Activated CD4-positive, alpha-beta T cell treated with anti-CD3 and anti-CD28 coated beads for 24 hours (primary cell): ENCODE results near the gene LEPR.
A peak's percentile ranks its signal among the peaks of the same experiment; 100 is the strongest.

Experiments used
- DNase-seq, 2 donors: peaks; one replicate each; pipeline ENCODE4 v3.0.0-alpha.2; 2020; ENCODE audit warnings: low read depth in 2 of 2

The LEPR gene

DNA sequence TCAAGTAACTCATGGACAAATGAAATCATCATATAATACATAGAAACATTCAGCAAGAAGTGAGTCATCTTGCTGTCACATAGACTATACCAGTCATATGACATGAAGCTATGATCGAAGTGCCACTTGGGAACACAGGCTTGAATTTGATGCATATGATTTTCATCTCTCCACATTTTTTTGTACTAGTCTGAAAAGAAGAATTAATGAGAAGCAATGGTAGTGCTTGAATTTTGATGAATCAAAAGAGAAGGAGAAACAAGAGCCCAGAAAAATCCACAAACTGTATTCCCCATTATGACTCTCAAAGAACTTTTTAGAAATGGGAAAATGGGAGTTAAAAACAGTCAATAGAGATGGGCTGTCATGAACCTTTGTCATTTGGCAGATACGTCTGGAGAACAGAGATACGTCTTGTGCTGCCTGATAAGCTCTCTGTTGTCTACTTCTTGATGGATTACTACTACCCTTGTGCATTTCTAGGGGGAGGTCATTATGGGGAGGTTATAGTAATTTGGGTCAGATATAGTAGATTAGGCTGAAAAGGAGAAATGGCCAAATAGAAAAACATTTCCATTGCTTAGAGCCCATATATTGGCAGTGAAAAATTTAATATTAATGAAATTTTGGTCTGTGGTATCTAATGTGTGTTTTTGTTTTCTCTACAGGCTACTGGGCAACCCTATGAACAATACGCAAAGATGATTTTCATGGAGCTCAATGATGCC, 8.0 kb upstream of the LEPR start:
- no peak for DNase-seq

DNA sequence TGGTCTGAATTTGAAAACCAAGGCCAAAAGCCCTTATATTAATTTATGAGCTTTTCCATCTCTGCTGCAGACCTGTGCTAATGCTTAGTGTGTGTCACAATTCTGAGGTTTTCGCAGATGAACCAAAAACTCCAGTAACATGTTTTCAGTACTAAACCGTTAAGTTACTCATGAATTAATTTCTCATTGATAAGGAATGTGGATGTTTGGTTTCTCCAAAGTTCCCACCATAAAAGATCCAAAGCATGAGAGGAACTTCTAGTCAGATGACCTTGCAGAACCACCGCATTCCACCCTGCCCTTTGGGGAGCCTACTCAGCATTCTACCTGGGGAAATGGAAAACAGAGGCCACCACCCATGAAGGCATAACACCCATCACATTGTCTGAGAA, 7.5 kb upstream of the LEPR start:
- no peak for DNase-seq

DNA sequence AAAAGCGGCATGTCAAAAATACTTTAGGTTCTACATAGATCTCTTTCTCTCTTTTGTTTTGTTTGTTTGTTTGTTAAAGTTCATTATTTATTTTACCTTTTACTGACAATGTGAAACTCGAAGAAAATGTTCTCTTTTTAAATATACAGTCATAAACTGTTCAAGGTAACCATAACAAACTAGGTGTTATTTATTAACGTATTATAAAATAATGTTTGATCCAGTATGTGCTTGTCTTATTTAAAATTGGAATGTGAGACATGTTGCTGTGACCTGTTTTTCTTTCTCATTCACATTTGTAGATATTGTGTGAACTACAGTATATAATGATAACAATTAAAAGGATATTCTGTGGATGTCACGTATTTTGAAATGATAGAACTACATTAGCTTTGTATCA, 5.9 kb upstream of the LEPR start:
- DNase-seq, result no peak

DNA sequence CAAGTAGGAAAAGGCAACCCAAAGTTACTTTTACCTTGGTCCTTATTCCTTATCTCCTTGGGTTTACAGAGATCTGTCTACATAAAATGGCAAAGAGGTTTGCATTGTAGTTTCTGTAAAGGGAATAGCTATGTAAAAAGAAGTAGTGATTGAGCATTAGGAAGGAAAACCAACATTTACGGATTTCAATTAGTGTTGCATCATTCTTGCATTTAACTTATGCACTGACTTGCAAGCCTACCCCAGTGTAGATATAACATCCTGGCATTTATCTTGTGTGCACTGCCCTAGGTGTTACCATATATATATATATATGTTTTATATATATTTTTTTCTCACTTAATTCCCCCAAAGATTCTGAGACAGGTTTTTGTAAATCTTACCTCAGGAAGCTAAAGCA, 3.7 kb upstream of the LEPR start:
- DNase-seq, result no peak

DNA sequence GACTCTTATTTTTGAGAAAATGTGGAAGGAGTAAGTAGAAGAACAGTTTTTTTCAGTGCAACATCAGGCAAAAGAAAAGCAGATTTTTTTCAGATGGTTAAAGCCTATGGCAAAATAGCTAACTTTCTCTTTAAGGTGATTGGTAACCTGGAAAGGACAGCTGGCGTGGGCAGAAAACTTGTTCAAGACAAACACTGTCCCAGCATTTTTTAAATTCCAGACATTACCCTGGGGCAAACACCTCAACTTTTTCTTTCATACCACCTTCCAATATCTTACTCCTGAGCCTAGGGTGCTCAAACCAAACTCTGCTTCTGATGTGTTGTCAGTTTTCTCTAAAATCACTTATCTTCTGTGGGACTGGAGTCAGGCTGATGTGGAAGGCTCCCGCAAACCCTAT, 2.7 kb upstream of the LEPR start:
- DNase-seq, result no peak

DNA sequence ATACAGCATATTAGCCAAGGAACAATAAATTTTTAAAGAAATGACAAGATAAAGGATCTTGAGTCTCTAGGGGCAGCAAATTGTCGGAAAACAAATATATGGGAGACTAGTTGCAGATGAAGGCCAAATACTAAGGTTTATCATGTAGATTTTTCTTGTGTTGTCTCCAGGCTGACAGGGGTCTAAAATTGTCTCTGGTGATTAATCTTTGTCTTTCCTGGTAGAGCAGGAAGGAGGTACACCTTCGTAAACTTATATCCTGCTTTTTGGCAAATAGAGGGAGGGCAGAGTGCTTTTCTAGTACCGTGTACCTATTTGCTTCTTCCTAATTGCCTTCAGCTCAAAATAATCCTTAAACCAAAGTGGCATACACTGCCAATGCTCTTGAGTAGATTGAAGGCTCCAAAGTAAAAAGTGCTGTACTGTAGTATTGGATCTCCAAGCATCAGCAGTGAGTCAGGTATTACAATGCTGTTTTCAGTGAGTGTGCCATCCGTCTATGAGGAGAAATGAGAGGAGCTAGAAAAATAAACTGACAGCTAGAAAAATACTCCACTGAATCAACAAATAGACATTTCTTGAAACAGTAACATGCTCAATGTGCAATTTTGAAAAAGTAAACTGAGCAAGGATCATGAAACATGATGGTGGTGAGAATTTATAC, 1.8 kb upstream of the LEPR start:
- no peak for DNase-seq

DNA sequence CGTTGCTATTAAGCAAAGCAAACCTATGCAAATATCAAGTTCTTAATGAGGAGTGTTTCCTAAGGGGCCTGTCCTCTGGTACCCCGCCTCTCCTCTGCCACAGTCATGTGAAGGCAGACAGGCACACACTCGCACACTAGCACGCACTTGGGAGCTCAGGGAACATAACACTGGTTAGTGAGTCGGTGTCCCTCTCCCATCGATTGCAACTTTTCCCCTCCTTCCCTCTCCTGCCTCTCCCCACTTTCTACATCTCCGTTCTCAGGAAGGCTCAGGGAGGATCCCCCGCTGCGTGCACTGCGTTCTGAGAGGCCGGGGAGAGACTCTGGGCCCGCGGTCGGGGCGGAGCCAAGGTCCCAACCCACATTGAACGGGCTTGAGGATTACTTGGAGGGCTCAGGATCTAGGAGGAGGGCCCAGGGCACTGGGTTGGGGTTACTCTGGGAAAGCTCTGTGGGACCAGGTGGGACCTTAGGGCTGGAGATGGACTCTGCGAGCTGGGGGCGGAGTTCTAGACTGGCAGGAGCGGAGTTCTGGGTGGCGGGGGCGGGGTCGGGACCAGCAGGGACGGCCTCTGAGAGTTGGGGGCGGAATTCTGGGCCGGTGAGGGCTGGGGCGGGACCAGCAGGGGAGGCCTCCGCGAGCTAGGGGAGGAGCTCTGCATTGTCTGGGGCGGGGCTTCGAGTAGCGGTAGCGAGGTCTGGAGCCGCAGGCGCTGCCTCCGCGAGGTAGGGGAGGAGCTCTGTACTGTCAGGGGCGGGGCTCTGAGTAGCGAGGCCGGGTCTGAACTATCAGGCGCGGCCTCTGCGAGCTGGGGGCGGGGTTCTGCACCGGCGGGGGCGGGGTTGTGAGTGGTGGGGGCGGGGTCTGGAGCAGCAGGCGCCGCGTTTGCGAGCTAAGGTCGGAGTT, 533 bp upstream of the LEPR start:
- DNase-seq, result peak; percentile 97 to 99

DNA sequence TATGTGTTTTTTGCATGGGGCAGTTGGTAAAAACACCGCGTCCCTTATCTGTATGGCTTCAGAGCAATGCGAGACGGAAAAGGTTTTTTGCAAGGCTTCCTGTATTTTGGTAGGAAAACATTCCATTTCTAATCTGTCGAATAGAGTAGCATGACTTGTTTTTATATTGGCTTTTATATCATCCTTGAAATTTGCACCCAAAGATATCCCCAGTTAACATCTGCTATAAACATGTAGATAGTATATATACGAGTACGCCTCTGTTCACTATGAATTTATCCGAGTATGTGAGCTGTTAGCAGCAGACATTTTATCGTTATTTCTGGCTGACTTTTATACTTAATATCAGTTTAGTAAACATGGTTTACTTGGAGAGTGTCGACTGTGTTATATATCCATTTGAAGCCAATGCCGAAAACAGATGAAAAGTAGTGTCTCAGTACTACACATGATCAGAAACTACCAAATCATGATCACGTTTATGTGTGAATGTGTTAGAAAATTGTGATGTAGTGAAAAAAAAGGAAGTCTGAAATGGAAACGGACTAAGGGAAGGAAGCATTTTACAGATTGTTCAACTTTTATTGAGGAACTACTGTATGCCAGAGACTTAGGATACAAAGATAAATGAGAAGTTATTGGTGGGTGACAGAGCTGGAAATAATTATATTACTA, 1.0 kb downstream of the LEPR start:
- DNase-seq, result no peak

DNA sequence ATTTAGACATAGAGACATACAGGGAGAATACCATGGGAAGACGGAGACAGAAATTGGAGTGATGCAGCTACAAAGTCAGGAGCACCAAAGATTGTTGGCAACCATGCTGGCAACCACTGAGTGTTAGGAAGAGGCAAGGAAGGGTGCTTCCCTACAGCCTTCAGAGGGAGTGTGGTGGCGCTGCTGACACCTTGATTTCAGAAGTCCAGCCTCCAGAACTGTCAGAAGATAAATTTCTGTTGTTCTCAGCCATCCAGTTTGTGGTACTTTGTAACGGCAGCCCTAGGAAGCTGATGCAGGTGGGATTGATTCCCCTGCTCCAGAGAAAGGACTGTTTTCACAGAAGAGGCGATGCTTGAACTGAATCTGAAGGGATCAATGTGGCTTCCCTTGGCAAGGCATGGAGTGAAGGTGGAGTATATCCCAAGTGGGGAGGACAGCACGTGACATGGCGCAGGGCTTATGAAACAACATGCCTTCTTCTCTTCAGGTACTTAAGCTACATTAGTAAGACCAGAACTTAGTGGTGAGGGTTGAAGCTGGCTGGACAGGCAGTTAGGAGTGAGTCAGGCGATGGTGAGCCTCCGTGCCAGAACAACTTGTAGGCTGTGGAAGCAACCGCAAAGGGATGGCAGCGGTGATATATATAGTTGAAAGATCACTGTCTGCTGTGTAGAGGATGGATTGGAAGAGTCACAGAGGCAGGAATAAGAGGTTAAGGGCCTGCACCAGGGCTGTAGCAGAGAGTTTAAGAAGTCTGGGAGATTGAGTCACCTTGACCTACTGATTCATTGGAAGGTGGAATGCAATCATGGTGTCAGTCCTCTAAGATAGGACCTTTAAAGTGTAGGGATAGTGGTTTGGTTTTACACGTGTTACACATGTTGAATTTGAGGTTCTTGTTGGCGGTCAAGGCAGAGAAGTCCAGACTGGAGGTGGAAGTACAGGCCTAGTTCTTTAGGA, 2.1 kb downstream of the LEPR start:
- DNase-seq, result no peak

DNA sequence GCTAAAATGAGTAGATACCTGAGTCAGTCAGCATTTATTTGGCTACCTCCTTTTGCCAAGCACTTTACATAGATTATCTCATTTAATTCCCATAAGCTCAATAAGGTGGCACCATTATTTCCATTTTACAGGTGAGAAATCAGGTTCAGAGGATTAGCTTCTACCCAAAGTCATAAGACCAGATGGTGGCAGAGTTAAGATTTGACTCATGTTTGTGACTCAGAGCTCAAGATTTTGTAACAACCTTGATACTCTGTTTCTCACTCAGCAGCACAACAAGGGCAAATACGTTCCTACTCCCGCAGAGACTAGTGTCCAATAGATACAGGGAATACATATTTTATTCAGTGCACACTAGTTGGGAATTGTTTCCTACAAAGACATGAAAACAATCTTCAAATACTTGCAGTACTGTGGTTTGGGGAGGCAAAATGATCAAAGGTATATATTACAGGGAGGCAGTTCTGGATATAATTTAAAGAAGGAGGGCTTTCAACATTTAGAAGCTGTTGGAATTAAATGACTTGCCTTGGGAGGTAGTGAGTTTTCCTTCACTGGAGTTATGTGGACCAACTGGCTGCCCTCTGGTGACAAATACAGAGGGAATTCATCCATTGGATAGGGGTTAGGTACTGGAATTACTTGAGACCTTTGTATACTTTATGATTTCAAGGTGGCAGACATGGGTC, 3.6 kb downstream of the LEPR start:
- DNase-seq, result no peak

DNA sequence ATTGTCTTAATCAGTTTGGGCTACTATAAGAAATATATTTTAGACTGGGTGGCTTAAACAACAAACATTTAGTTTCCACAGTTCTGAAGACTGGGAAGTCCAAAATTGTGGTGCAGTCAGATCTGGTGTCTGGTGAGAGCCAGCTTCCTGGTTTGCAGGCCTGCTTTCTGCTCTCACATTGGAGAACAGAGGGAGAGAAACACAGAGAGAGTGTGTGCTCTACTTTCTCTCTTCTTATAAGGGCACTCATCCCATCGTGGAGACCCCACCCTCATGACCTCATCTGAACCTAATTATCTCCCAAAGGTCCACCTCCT, 4.1 kb downstream of the LEPR start:
- DNase-seq, result no peak

DNA sequence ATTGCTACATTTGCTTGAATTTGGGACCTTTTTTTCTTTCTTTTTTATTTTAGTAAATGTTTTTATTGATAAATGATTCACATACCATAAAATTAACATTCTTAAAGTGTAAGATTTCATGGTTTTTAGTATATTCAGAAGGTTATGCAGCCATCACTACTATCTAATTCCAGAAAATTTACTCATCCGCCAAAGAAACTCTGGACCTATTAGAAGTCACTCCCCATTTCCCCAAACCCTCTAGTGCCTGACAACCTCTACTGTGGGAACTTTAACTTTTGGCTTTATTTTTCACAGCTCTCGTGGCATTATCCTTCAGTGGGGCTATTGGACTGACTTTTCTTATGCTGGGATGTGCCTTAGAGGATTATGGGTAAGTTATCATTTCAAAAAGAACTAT, 4.5 kb downstream of the LEPR start:
- no peak for DNase-seq

DNA sequence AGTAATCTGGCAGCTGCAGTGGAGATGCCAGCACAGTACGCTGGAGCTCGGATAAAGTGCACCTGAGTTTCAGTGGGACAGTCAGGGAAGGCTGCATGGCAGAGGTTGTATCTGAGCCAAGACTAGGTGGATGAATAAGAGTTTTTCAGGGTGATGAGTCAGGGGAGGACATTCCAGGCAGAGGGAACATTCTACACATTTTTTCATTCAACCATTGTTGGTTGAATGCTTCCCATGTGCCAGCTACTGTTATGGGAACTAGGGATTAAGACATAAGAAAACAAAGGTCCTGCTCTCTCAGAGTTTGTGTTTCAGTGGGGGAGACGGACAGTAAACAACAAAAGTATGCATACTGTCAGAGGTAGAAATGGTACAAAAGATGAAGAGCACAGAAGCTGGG, 5.2 kb downstream of the LEPR start:
- no peak for DNase-seq

DNA sequence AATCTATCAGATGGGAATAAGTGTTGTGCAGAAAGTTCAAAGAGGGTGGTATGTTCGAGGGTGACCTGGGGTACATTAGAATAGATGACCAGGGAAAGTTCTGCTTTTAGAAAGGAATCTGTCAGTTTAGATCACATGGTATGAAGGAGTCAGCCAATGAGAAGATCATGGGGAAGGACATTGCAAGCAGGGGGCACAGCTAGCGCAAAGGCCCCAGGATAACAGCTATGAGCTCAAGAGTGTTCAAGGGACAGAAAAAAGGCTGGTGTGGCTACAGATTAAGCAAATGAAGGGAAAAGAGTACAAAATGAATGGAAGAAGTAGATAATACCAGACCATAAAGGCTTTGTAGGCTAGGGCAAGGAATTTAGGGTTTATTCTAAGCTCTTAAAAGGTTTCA, 8.6 kb downstream of the LEPR start:
- no peak for DNase-seq

DNA sequence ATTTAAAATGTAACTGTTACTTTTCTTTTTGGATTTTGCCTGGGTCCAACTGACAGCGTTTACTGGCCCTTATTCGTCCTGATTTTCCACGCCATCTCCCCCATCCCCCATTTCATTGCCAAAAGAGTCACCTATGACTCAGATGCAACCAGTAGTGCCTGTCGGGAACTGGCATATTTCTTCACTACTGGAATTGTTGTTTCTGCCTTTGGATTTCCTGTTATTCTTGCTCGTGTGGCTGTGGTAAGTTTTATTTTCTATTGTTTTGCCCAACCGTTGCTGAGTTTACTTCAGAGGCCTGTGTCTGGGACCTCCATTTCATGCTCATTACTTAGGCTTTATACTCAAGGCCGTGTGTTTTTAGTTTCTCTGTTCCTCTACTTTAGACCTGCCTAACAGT, 9.3 kb downstream of the LEPR start:
- no peak for DNase-seq

DNA sequence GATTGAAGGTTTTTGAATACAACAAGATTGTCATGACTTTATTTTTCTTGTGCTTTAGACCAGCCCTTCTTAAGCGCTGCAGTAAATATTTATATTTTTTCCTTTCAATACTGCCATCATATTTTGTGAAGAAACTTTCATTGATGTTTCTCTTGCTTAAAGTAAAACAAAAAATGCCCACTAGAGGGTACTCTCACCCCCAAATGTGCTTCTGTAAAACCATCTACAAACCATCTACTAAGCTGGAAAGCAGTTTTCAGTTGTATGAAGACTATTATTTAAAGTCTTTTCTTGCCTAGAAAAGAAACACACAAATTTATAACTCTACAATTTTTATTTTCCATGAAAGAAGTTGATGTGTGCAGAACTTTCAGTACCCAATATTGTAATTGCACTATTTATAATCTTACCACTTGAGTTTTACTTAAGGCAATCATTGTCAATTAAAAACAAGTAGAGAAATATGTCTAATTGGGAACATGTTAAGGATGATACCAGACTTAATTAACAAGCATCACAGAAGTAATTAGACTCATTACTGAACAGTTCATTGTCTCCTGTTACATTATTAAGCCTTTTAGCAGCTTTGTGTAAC, 10.7 kb downstream of the LEPR start:
- DNase-seq, result no peak

DNA sequence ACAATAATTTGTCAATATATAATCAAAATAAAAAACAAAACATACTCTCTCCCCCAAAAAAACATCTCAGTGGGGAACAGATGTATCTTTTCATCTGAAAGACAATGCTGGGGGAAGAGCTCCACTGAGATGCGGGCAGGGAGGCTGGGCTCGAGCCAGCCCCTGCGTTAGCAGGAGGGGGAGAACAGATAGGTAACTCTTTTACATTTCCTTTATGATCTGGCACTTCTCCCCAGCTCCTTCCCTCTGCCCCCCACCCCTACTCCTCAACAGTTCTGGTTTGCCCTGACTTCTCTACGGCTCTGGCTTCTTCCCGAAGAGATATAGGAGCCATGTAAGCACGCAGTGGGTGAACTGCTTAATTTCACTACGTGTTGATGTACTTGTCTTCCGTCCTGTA, 12.4 kb downstream of the LEPR start:
- DNase-seq, result no peak

DNA sequence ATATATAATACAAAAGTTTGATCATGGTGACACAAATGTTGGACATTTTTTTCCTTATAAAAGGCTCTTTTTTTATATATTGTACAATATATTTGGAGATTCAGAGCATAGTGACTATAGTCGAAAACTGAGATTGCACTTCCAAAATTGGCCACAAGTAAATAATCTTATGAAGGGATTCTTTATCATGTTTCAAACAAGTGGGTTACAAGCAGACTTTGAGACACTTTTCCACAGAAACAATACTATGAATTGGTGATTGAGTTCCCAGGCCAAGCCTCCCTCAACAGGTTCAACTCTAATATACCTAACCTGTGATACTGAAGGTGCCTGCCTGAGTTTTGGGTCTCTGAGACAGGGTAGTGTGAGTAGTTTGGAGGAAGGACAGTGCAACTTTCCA, 13.8 kb downstream of the LEPR start:
- no peak for DNase-seq

DNA sequence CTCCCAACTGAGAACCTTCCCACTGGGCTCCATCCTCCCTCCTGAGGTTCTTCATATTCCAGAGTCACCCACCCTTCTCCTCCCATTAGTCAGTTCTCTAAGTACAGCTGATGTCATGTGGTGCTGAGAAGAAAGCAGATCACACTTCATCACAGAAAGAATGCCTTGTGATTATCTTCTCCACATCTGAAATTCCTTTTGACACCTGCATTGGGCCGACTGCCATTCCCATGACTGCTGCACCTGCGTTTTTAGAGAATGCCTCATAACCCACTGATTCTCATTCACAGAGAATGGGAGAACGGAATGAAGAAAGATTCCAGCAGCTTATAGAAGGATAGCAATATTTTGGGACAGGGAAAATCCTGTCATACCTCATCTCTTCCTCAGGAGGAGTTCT, 14.3 kb downstream of the LEPR start:
- DNase-seq, result no peak

DNA sequence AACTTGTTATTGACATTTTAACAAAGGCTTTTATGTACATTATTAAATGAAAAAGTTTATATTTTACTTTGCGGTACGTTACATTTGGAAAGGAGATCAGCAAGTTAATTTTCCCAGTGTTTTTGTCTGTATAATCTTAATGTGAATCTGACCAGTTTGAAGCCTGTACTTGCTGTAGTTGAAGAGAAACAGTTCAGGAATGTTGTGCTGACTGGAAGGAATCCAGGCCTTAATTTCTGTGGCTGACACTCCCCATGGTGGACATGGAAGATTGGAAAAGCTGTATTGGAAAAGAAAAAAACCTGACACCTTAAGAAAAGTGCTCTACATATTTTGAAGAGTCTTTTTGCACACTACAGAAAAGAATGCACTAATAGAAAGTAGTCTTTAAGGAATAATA, 15.5 kb downstream of the LEPR start:
- no peak for DNase-seq
